SK-N-SH treated with all-trans-retinoic acid at 6 μM for 48 hours (cell line): ENCODE measurements around the gene CNTNAP2.
"Not testable (repeated sequence)": the region's sequence is repeated elsewhere in the genome, so short reads cannot be mapped to it uniquely, and the experiment has no call there.

Experiments
- ATAC-seq: fragments of 200-7000 bp; cut with Tn5 transposase; 3 replicates; pipeline ENCODE4 v1.9.1; 2020; ENCODE audit warnings: mild to moderate bottlenecking, moderate library complexity
- ARNTL ChIP-seq: fragments of 450-650 bp; formaldehyde crosslinking; IDR thresholded peaks from 2 replicates; pipeline ENCODE4 v1.5.0; 2020; ENCODE audit warnings: low read depth, mild to moderate bottlenecking, moderate library complexity, borderline replicate concordance
- BACH2 ChIP-seq: fragments of 250-450 bp; sonication (Bioruptor Pico); IDR thresholded peaks from 2 replicates; pipeline ENCODE4 v1.9.0; 2021; ENCODE audit warnings: mild to moderate bottlenecking, borderline replicate concordance
- CREB5 ChIP-seq: fragments of 250-450 bp; sonication (Bioruptor Pico); IDR thresholded peaks from 2 replicates; pipeline ENCODE4 v1.5.1; 2020; ENCODE audit warnings: low read depth, mild to moderate bottlenecking, moderate library complexity
- CSRNP3 ChIP-seq: fragments of 250-450 bp; sonication (Bioruptor Pico); IDR thresholded peaks from 2 replicates; pipeline ENCODE4 v1.5.1; 2021; ENCODE audit warnings: mild to moderate bottlenecking, moderate library complexity
- ESRRG ChIP-seq: fragments of 250-450 bp; sonication (Bioruptor Pico); IDR thresholded peaks from 2 replicates; pipeline ENCODE4 v1.6.1; 2021; ENCODE audit warnings: mild to moderate bottlenecking
- GLIS3 ChIP-seq: fragments of 250-450 bp; sonication (Bioruptor Pico); IDR thresholded peaks from 2 replicates; pipeline ENCODE4 v1.5.0; 2020; ENCODE audit warnings: mild to moderate bottlenecking, moderate library complexity
- ISL1 ChIP-seq: fragments of 250-450 bp; sonication (Bioruptor Pico); IDR thresholded peaks from 2 replicates; pipeline ENCODE4 v2.1.2; 2022; ENCODE audit warnings: mild to moderate bottlenecking, moderate library complexity
- OSR1 ChIP-seq: fragments of 250-450 bp; sonication (Bioruptor Pico); IDR thresholded peaks from 2 replicates; pipeline ENCODE4 v1.8.0; 2022; ENCODE audit warnings: moderate library complexity, mild to moderate bottlenecking, inconsistent platforms
- PATZ1 ChIP-seq: fragments of 250-450 bp; sonication (Bioruptor Pico); IDR thresholded peaks from 2 replicates; pipeline ENCODE4 v1.8.0; 2020; ENCODE audit warnings: mild to moderate bottlenecking, moderate library complexity, borderline replicate concordance
- POU6F1 ChIP-seq: fragments of 250-450 bp; sonication (Bioruptor Pico); IDR thresholded peaks from 2 replicates; pipeline ENCODE4 v1.8.0; 2021; ENCODE audit warnings: low read depth, mild to moderate bottlenecking, moderate library complexity, borderline replicate concordance
- PPARA ChIP-seq: fragments of 250-450 bp; sonication (Bioruptor Pico); IDR thresholded peaks from 2 replicates; pipeline ENCODE4 v1.5.0; 2020; ENCODE audit warnings: mild to moderate bottlenecking, borderline replicate concordance
- RARB ChIP-seq: fragments of 250-450 bp; sonication (Bioruptor Pico); IDR thresholded peaks from 2 replicates; pipeline ENCODE4 v1.8.0; 2021; ENCODE audit warnings: mild to moderate bottlenecking, moderate library complexity
- SNAI2 ChIP-seq: fragments of 250-450 bp; sonication (Bioruptor Pico); IDR thresholded peaks from 2 replicates; pipeline ENCODE4 v1.5.0; 2020; ENCODE audit warnings: mild to moderate bottlenecking, moderate library complexity
- TOX ChIP-seq: fragments of 250-450 bp; sonication (Bioruptor Pico); IDR thresholded peaks from 2 replicates; pipeline ENCODE4 v1.8.0; 2021; ENCODE audit warnings: mild to moderate bottlenecking, moderate library complexity, borderline replicate concordance
- TSHZ2 ChIP-seq: fragments of 250-450 bp; sonication (Bioruptor Pico); IDR thresholded peaks from 2 replicates; pipeline ENCODE4 v1.5.0; 2020; ENCODE audit warnings: mild to moderate bottlenecking, moderate library complexity
- ZC3H10 ChIP-seq: fragments of 250-450 bp; sonication (Bioruptor Pico); IDR thresholded peaks from 2 replicates; pipeline ENCODE4 v1.5.1; 2021; ENCODE audit warnings: mild to moderate bottlenecking, moderate library complexity
- ZFP3 ChIP-seq: fragments of 250-450 bp; sonication (Bioruptor Pico); IDR thresholded peaks from 2 replicates; pipeline ENCODE4 v1.5.0; 2020; ENCODE audit warnings: mild to moderate bottlenecking, moderate library complexity
- ZNF565 ChIP-seq: fragments of 450-650 bp; formaldehyde crosslinking; conservative IDR thresholded peaks from 2 replicates; pipeline ENCODE4 v1.5.0; 2020; ENCODE audit warnings: low read depth, mild to moderate bottlenecking, moderate library complexity
- ZNF70 ChIP-seq: fragments of 450-650 bp; formaldehyde crosslinking; IDR thresholded peaks from 2 replicates; pipeline ENCODE4 v1.5.0; 2020; ENCODE audit warnings: mild to moderate bottlenecking, moderate library complexity
- ZNF8 ChIP-seq: fragments of 450-650 bp; formaldehyde crosslinking; IDR thresholded peaks from 2 replicates; pipeline ENCODE4 v1.5.0; 2020; ENCODE audit warnings: mild to moderate bottlenecking, moderate library complexity

Gene CNTNAP2

GRCh38 chr7:148058753-148059152 is 1942.2 kb downstream of the CNTNAP2 start:
- TF ChIP-seq ZNF8 (no peak), ESRRG (no peak), BACH2 (CRISPR knock-in tag) (no peak), ISL1 (CRISPR knock-in tag) (no peak)
- TF ChIP-seq, all 23 proteins: peak for 0
- ATAC-seq = no peak

- ATAC-seq = no peak
- TF ChIP-seq ZC3H10 (CRISPR knock-in tag) (no peak), ZFP3 (no peak), ISL1 (CRISPR knock-in tag) (no peak), TOX (CRISPR knock-in tag) (no peak), CSRNP3 (CRISPR knock-in tag) (no peak), ARNTL (CRISPR knock-in tag) (no peak), SNAI2 (no peak), TSHZ2 (CRISPR knock-in tag) (no peak), PPARA (no peak), PATZ1 (CRISPR knock-in tag) (no peak), BACH2 (CRISPR knock-in tag) (no peak), POU6F1 (CRISPR knock-in tag) (no peak), OSR1 (CRISPR knock-in tag) (no peak), ZNF70 (CRISPR knock-in tag) (no peak), GLIS3 (CRISPR knock-in tag) (no peak), ESRRG (no peak), ZNF565 (CRISPR knock-in tag) (no peak), CREB5 (CRISPR knock-in tag) (no peak), RARB (no peak)
Measured at GRCh38 chr7:148060724-148061123, 1944.1 kb downstream of the CNTNAP2 start.

- ATAC-seq = not testable (repeated sequence)
Measured at GRCh38 chr7:148078111-148078510, 1961.5 kb downstream of the CNTNAP2 start.
